ENCODE results near the gene ARVCF. TPM values are rescaled to one million over a fixed set of nuclear protein-coding genes. Genes with fewer than 3 reads are reported as not detected.

The ARVCF gene
- total and polyA plus RNA-seq, 4 donors: 15.4 to 102 (median 62.1) TPM

DNA sequence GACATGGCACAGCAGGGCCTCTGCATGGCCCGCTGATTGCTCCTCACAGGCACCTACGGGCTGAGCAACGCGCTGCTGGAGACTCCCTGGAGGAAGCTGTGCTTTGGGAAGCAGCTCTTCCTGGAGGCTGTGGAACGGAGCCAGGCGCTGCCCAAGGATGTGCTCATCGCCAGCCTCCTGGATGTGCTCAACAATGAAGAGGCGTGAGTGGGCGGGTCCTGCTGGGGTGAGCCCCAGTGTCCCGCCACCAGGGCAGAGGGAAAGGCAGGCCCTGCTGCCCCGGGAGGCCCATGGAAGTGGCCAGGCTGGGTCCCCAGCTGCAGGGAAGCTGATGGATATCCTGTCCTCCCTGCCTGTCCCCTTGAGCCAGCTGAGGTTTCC, 44.8 kb upstream of the ARVCF start:
- Histone ChIP-seq H3K4me3 (ENCODE audit: low read length in 2 of 2) (no peak overlapping the region), H3K36me3 (ENCODE audit: control insufficient read depth in 1 of 2, insufficient read depth in 2 of 2, low read length in 1 of 2) (peaks cover 0 to 6% of the 10 kb centered on the region in 2 donors), H3K27me3 (ENCODE audit: control insufficient read depth in 1 of 2, insufficient read depth in 2 of 2, low read length in 1 of 2) (no peaks in the 10 kb centered on the region), H3K27ac (ENCODE audit: low read depth in 1 of 2, low read length in 2 of 2) (no peak overlapping the region), H3K9me3 (ENCODE audit: control insufficient read depth, low read length) (no peaks in the 10 kb centered on the region), H3K4me1 (ENCODE audit: control insufficient read depth in 1 of 2, insufficient read depth in 2 of 2, low read length in 2 of 2) (no peaks in the 10 kb centered on the region)
- intact Hi-C loops (cut with DNase I): no loop called here
- no peak for DNase-seq
- 94 to 95% methylated on average over 11 of the region's 11 CpGs for WGBS, 2 donors
- no peak for ATAC-seq (ENCODE audit: low FRiP score)

- WGBS, 2 donors: 85 to 91% methylated on average over 10 of the region's 10 CpGs
- no peak overlapping the region for H3K27ac ChIP-seq (ENCODE audit: low read depth in 1 of 2, low read length in 2 of 2)
- no peak for ATAC-seq (ENCODE audit: low FRiP score)
- H3K4me3 ChIP-seq (ENCODE audit: low read length in 2 of 2): no peak overlapping the region
- H3K27me3 ChIP-seq (ENCODE audit: control insufficient read depth in 1 of 2, insufficient read depth in 2 of 2, low read length in 1 of 2): no peaks in the 10 kb centered on the region
- H3K36me3 ChIP-seq (ENCODE audit: control insufficient read depth in 1 of 2, insufficient read depth in 2 of 2, low read length in 1 of 2): peaks cover 2 to 6% of the 10 kb centered on the region in 2 donors
- H3K9me3 ChIP-seq (ENCODE audit: control insufficient read depth, low read length): no peaks in the 10 kb centered on the region
- no peak for DNase-seq
- intact Hi-C loops (cut with DNase I): no loop called here
- no peaks in the 10 kb centered on the region for H3K4me1 ChIP-seq (ENCODE audit: control insufficient read depth in 1 of 2, insufficient read depth in 2 of 2, low read length in 2 of 2)
Measured at GRCh38 chr22:20060700-20061480, 44.3 kb upstream of the ARVCF start.

DNA sequence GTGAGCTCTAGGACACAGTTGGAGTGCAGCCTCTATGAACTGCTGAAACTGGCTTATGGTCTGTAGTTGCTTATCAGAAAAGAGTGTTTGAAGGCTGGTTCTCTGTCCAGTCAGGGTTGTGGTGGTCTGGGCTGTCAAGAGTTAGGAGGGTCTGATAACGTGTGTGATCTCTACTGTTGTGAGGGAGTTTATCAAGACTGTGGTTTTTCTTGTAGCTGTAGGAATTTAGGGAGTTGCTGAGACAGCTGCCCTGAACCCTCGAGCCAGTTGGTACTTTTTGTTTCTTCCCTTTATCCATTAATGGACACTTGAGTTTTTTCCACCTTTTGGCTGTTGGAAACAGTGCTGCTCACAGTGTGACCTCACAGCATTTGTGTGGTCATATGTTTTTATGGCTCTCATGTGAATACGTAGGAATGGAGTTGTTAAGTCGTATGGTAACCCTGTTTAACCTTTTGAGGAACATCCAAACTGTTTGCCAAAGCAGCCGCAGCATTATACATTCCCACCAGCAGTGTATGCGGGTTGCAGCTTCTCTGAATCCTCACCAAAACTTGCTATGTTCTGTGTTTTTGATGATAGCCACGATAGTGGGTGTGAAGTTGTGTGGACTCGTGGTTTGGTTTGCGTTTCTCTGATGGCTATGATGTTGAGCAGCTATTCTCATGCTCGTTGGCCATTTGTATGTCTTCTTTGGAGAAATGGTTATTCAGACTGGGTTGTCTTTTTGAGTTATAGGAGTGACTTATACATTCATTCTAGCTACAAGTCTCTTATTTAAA, 42.6 kb upstream of the ARVCF start:
- Histone ChIP-seq H3K36me3 (ENCODE audit: control insufficient read depth in 1 of 2, insufficient read depth in 2 of 2, low read length in 1 of 2) (peaks cover 0 to 2% of the 10 kb centered on the region in 2 donors), H3K4me3 (ENCODE audit: low read length in 2 of 2) (no peak overlapping the region), H3K9me3 (ENCODE audit: control insufficient read depth, low read length) (no peaks in the 10 kb centered on the region), H3K27me3 (ENCODE audit: control insufficient read depth in 1 of 2, insufficient read depth in 2 of 2, low read length in 1 of 2) (no peaks in the 10 kb centered on the region), H3K4me1 (ENCODE audit: control insufficient read depth in 1 of 2, insufficient read depth in 2 of 2, low read length in 2 of 2) (no peaks in the 10 kb centered on the region), H3K27ac (ENCODE audit: low read depth in 1 of 2, low read length in 2 of 2) (no peak overlapping the region)
- intact Hi-C loops (cut with DNase I): no loop called here
- DNase-seq (no peak), ATAC-seq (ENCODE audit: low FRiP score) (no peak)
- 84 to 86% methylated on average over 10 of the region's 10 CpGs for WGBS, 2 donors

DNA sequence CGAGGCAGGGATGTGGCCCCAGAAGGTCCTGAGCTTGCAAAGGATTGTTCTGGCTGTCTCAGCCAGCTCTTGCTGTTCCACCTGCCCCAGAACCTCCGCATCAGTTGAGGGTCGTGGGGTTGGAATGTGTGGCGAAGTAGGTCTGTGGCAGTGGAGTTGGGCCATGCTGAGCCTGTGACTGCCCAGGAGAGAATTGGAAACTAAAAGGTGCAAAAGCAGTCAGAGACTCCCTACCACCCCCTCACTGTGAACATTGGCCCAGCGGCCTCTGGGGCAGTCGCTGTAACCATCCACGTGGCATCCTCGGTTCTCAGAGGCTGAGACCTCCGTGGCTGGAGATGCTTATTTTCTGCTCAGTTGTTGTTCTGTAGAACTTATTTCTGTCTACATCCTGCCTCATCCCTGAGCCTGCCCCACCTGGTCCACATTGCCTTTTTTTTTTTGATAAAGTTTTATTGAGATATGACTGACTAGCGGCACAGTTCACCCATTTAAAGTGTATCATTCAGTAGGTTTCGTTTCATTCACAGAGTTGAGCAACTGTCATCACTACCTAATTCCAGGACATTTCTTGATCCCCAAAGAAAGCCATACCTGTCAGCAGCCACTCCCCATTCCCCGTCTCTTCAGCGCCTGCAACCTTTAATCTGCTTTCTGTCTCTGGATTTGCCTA, 41.1 kb upstream of the ARVCF start:
- ATAC-seq (ENCODE audit: low FRiP score): no peak
- intact Hi-C loops (cut with DNase I): no loop called here
- 94 to 96% methylated on average over 13 of the region's 13 CpGs for WGBS, 2 donors
- no peaks in the 10 kb centered on the region for H3K9me3 ChIP-seq (ENCODE audit: control insufficient read depth, low read length)
- H3K27ac ChIP-seq (ENCODE audit: low read depth in 1 of 2, low read length in 2 of 2): no peak overlapping the region
- peaks cover 2% of the 10 kb centered on the region in 2 donors for H3K36me3 ChIP-seq (ENCODE audit: control insufficient read depth in 1 of 2, insufficient read depth in 2 of 2, low read length in 1 of 2)
- no peak overlapping the region for H3K4me3 ChIP-seq (ENCODE audit: low read length in 2 of 2)
- H3K27me3 ChIP-seq (ENCODE audit: control insufficient read depth in 1 of 2, insufficient read depth in 2 of 2, low read length in 1 of 2): no peaks in the 10 kb centered on the region
- H3K4me1 ChIP-seq (ENCODE audit: control insufficient read depth in 1 of 2, insufficient read depth in 2 of 2, low read length in 2 of 2): no peaks in the 10 kb centered on the region
- no peak for DNase-seq

DNA sequence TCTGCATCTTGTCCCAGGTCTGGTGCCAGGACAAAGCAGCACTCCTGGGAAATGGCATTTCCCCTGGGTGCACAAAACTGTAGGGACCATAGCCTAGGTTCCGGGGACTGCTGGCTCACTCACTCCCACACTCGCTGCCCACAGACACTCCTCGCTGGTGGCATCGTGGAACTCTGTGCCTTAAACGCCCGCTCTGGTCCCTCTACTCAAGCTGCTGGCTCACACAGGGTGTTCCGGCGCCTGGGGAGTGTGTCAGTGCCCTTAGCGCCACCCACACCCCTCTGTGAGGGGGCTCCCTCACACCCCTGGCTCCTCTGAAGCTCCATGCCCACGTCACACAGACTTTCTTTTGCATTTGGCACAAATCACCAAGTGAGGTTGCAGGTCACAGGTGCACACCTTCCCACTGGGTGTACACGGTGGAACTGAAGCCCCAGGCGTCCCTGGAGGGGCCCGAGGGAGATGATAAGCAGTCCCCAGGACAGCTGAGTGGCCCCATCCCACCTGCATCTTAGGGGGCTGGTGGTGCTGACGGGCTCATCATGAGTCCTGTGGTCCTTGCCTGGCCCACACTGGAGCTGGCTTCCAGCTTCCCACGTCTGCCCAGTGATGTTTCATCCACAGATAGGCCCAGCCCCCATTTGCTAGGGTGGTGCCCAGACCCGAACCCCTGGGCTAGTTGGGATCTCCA, 40.2 kb upstream of the ARVCF start:
- Histone ChIP-seq H3K27ac (ENCODE audit: low read depth in 1 of 2, low read length in 2 of 2) (no peak overlapping the region), H3K4me1 (ENCODE audit: control insufficient read depth in 1 of 2, insufficient read depth in 2 of 2, low read length in 2 of 2) (no peaks in the 10 kb centered on the region), H3K36me3 (ENCODE audit: control insufficient read depth in 1 of 2, insufficient read depth in 2 of 2, low read length in 1 of 2) (peaks cover 2% of the 10 kb centered on the region in 2 donors), H3K4me3 (ENCODE audit: low read length in 2 of 2) (no peak overlapping the region), H3K27me3 (ENCODE audit: control insufficient read depth in 1 of 2, insufficient read depth in 2 of 2, low read length in 1 of 2) (no peaks in the 10 kb centered on the region), H3K9me3 (ENCODE audit: control insufficient read depth, low read length) (no peaks in the 10 kb centered on the region)
- ATAC-seq (ENCODE audit: low FRiP score) (no peak), DNase-seq (no peak)
- WGBS, 2 donors: 90 to 93% methylated on average over 16 of the region's 16 CpGs
- intact Hi-C loops (cut with DNase I): no loop called here

GRCh38 chr22:20056161-20056560, 39.5 kb upstream of the ARVCF start:
- intact Hi-C loops (cut with DNase I): no loop called here
- Histone ChIP-seq H3K27me3 (ENCODE audit: control insufficient read depth in 1 of 2, insufficient read depth in 2 of 2, low read length in 1 of 2) (no peaks in the 10 kb centered on the region), H3K4me3 (ENCODE audit: low read length in 2 of 2) (no peak overlapping the region), H3K4me1 (ENCODE audit: control insufficient read depth in 1 of 2, insufficient read depth in 2 of 2, low read length in 2 of 2) (no peaks in the 10 kb centered on the region), H3K27ac (ENCODE audit: low read depth in 1 of 2, low read length in 2 of 2) (no peak overlapping the region), H3K9me3 (ENCODE audit: control insufficient read depth, low read length) (no peaks in the 10 kb centered on the region), H3K36me3 (ENCODE audit: control insufficient read depth in 1 of 2, insufficient read depth in 2 of 2, low read length in 1 of 2) (peaks cover 2% of the 10 kb centered on the region in 2 donors)
- DNase-seq (no peak), ATAC-seq (ENCODE audit: low FRiP score) (no peak)
- WGBS, 2 donors: 83 to 88% methylated on average over 10 of the region's 10 CpGs

- no peaks in the 10 kb centered on the region for H3K9me3 ChIP-seq (ENCODE audit: control insufficient read depth, low read length)
- no peaks in the 10 kb centered on the region for H3K4me1 ChIP-seq (ENCODE audit: control insufficient read depth in 1 of 2, insufficient read depth in 2 of 2, low read length in 2 of 2)
- ATAC-seq (ENCODE audit: low FRiP score): no peak
- H3K27ac ChIP-seq (ENCODE audit: low read depth in 1 of 2, low read length in 2 of 2): no peak overlapping the region
- H3K27me3 ChIP-seq (ENCODE audit: control insufficient read depth in 1 of 2, insufficient read depth in 2 of 2, low read length in 1 of 2): no peaks in the 10 kb centered on the region
- intact Hi-C loops (cut with DNase I): no loop called here
- no peak overlapping the region for H3K4me3 ChIP-seq (ENCODE audit: low read length in 2 of 2)
- no peak for DNase-seq
- peaks cover 2% of the 10 kb centered on the region in 2 donors for H3K36me3 ChIP-seq (ENCODE audit: control insufficient read depth in 1 of 2, insufficient read depth in 2 of 2, low read length in 1 of 2)
- 89 to 92% methylated on average over 15 of the region's 15 CpGs for WGBS, 2 donors
Measured at GRCh38 chr22:20055654-20056053, 39.0 kb upstream of the ARVCF start.

- Histone ChIP-seq H3K36me3 (ENCODE audit: control insufficient read depth in 1 of 2, insufficient read depth in 2 of 2, low read length in 1 of 2) (peaks cover 2% of the 10 kb centered on the region in 2 donors), H3K4me1 (ENCODE audit: control insufficient read depth in 1 of 2, insufficient read depth in 2 of 2, low read length in 2 of 2) (no peaks in the 10 kb centered on the region), H3K27me3 (ENCODE audit: control insufficient read depth in 1 of 2, insufficient read depth in 2 of 2, low read length in 1 of 2) (no peaks in the 10 kb centered on the region), H3K27ac (ENCODE audit: low read depth in 1 of 2, low read length in 2 of 2) (no peak overlapping the region), H3K4me3 (ENCODE audit: low read length in 2 of 2) (no peak overlapping the region), H3K9me3 (ENCODE audit: control insufficient read depth, low read length) (no peaks in the 10 kb centered on the region)
- ATAC-seq (ENCODE audit: low FRiP score) (no peak), DNase-seq (no peak)
- 86 to 96% methylated on average over 2 of the region's 2 CpGs for WGBS, 2 donors
- intact Hi-C loops (cut with DNase I): no loop called here
Measured at GRCh38 chr22:20055144-20055543, 38.5 kb upstream of the ARVCF start.
